Posterior cingulate gyrus (tissue), 11 donors: ENCODE data around the gene SLC2A13.

Experiments used
- DNase-seq, 10 donors: peaks; one replicate each; pipeline versions ENCODE4 v3.0.0 to v3.0.0-alpha.2; 2020 to 2021; ENCODE audit warnings: mixed read lengths in 3 of 10
- intact Hi-C: fragments of 100-400 bp; cut with DNase I; formaldehyde crosslinking; loops from one replicate; pipeline ENCODE4 v1.15.1; 2023

The SLC2A13 gene

DNA sequence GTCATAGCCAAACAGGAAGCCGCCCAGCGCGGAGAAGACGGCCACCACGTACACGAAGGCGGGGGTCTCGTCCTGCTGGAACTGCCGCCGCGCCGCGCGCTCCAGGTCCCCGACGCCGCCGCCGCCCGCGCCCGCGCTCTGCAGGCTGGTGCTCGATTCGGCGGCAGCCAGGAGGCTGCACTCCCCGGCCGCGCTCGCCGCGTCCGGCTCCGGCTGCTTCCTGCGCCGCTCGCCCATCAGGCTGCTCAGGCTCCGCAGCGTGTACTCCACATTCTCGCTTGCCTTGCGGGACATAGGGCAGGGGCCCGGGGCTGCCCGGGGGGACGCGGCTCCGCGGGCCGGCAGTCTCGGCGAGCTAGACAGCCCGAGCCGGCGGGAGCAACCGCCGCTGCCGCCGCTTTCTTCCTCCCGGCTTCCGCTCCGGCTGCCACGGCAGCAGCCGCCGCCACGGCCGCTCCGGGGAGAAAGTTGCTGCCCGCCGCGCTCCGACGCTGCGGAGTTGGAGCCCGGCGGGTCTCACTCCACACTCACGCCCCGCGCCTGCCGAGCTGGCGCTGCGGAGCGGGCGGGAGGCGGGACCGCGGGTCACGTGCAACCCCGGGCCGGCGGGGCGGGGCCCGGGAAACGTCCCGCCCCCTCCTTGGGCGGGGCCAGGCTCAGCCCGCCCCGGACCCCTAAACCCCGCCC, at the start of gene SLC2A13:
TSS of gene SLC2A13 (minus strand) at position 567 of the 687 bp plus-strand sequence. CDS start at position 294, 273 bp downstream.
- intact Hi-C loops: no loop called here
- DNase-seq: peak; percentile 66 to 97 (median 76)

DNA sequence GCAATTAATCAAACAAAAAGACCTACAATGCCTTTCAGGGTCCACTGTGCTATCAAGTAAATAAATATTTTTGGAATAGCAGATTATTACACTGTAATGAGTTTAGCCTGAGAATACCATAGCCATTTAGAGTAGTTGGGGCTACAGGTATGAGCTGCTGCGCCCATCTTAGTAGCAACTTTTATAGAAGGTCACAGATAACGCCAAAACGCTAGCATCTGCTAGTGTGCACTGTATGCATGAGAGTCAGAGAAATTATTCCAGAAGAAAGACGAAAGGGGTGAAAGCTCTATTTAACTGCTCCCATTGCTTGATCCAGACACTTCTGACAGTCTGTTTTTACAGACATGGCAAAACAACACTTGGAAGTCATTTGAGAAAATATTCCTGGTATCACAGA, 48.5 kb upstream of the SLC2A13 start:
- no peak for DNase-seq
- intact Hi-C loops: loop anchor here (5.0 kb wide), 1 partner anchor 158 kb away; no protein-coding TSS in a partner anchor

DNA sequence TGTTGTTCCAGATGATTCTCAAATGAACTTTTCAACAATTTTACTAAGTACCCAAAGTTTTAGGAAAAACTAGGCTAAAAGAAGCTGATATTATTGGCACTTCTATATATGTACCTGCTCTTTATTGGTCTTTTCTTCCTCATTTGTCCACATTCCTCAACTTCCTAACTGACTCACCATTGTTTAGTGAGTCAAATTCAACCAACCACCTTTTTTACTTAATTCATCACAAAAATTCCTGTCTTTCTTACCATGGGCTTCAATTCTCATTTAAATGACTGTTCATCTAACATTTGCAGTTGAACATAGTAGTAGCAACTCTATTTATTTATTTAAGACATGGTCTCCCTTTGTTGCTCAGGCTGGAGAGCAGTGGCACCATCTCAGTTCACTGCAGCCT, 47.6 kb upstream of the SLC2A13 start:
- intact Hi-C loops: loop anchor here (5.0 kb wide), 1 partner anchor 159 kb away; no protein-coding TSS in a partner anchor
- DNase-seq: no peak

GRCh38 chr12:40152783-40153383, 47.0 kb upstream of the SLC2A13 start:
- intact Hi-C loops: loop anchor here (5.0 kb wide), 1 partner anchor 159 kb away; no protein-coding TSS in a partner anchor
- peak in 9 of 10 donors; percentile 11 to 85 (median 45) for DNase-seq

DNA sequence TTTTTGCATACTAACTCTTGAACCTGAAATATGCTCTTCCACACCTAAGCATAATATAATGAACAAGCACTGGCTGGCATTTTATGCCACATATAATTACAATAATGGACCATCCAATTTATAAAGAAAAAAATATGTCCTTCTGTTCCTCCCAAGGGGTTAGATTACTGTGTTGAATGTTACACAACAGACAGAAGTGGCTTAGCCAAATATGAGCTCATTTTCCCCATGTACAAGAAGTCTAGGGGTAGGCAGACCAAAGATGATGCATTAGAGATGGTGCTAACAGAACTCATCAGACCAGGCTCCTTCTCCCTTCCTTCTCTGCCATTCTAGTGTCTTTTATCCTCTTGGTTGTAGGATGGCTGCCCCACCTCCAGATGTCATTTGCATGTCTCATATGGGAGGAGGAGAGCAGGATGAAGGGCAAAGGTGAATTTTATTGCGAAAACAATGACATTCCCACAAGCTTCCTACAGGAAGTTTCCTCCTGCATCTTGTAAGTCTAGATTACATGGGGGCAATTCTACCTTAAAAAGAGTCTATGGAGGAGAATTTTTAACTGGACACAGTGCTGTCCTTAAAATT, 43.9 kb upstream of the SLC2A13 start:
- no peak for DNase-seq
- intact Hi-C loops: loop anchor here (5.0 kb wide), 1 partner anchor 163 kb away; no protein-coding TSS in a partner anchor

DNA sequence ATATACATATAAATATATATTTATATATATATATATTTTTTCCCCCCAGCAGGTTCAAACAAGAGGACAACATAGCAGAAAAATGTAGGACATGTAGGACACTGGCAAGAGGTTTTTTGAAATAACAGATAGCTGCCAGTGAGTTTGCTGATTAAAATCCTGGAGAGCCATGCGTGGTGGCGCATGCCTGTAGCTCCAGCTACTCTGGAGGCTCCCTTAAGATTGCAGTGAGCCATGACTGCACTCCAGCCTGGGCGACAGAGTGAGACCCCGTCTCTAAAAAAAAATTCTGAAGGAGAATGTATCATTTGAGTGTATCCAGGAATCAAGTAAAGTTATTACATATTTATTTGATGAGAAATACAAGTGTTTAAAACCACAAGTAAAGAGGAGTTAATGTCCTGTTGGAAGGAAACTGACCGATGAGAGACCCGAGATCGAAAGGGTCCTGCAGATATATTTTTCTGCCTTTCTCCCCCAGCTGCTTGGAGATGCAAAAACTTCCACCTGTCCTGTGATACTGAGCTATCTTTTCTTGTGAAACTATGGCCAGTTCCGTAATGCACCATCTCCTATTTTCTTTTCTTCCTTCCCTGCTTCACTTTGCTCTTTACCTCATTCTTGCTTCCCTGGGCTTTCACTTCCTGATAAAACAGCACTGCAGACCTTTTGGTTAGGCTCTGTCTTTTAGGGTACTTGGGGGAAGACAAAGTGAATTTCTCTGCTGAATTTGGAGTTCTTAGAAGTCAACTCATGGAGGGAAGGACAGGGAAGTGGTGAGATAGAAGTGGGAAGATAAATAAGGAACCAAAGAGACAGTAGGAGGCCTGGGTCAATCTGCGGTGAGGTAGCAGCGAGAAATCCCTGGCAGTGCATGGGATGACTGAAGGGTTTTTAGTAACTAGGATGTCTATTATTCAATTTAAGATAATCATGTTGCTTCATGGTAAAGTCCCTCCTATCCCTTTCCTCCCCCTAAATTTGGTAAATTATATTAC, 41.2 kb upstream of the SLC2A13 start:
- intact Hi-C loops: no loop called here

GRCh38 chr12:40145896-40146295, 40.0 kb upstream of the SLC2A13 start:
- intact Hi-C loops: no loop called here
- DNase-seq: no peak

More for the DNA sequence above, 41.2 kb upstream of the SLC2A13 start:
- no peak for DNase-seq

DNA sequence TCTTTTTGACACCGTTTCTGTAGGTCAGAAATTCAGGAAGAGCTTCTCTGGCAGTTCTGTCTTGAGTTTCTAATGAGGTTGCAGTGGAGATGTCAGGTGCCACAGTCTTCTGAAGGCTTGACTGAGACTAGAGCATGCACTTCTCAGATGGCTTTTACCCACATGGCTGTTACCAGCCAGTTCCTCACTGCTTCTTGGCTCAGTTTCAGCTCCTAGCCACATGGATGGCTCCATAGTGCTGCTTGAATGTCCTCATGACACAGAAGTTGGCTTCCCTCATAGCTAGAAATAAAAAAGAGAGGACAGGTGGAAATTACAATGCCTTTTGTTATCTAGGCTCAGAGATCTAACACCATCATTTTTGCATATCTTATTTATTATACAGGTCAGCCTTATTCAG, 38.1 kb upstream of the SLC2A13 start:
- peak in 1 of 10 donors; percentile 8 for DNase-seq
- intact Hi-C loops: no loop called here

GRCh38 chr12:40142001-40142744, 36.3 kb upstream of the SLC2A13 start:
- intact Hi-C loops: no loop called here
- no peak for DNase-seq

- intact Hi-C loops: no loop called here
- DNase-seq: no peak
Observed at GRCh38 chr12:40138526-40138925, 32.6 kb upstream of the SLC2A13 start.

GRCh38 chr12:40137252-40137651, 31.4 kb upstream of the SLC2A13 start:
- no peak for DNase-seq
- intact Hi-C loops: no loop called here

DNA sequence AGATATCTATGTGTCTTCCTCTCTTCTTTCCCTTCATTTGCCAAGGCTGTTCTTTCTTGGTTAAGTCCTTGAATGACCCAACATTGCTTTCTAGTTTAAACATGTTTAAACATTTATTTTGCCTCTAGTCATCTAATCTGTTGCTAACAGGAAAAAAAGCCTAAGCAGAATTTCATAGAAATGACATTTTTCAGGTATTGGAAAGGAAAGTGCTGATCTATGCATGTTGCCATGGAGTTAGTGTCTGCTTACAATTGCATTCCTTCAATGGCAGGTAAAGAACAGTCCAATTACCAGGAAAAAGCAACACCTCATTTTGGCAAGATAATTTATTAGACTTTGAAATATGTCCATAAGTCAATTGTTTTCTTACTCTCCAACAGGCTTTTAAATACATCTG, 21.5 kb upstream of the SLC2A13 start:
- no peak for DNase-seq
- intact Hi-C loops: no loop called here

DNA sequence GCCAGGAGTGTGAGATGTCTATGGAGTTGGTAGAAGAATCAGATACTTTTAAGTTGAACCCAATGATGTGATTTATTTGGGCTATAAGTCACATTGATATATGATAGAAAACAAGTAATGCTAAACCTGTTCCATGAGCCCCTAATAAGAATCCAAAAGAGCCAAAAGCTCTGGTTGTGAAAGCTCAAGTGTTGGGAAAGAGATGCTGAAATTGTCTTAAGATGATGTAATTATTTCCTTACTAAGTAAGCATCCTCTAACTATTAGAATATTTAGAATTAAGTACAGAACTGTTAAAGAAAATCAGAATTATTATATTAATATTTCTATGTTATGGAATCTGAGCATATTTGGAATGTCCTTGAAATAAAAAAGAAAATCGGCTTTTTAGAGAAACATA, 17.6 kb upstream of the SLC2A13 start:
- intact Hi-C loops: no loop called here

DNA sequence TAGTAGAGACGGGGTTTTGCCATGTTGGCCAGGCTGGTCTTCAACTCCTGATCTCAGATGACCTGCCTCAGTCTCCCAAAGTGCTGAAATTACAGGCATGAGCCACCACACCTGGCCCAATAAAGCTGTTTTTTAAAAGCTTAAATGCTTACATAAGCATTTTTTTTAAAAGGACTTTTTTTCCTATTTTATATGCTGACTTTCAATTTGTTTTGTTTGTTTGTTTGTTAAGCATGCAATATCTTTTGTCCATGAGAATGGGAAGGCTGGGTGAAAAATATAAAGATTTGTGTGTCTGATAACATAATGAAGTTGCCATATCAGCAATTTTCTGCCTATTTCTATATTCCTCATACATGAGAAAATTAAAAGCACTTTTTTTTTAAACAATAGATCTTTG, 17.0 kb upstream of the SLC2A13 start:
- DNase-seq: no peak
- intact Hi-C loops: no loop called here

More for the DNA sequence above, 17.6 kb upstream of the SLC2A13 start:
- no peak for DNase-seq

GRCh38 chr12:40117818-40118217, 11.9 kb upstream of the SLC2A13 start:
- intact Hi-C loops: no loop called here
- DNase-seq: no peak

GRCh38 chr12:40110586-40110985, 4.7 kb upstream of the SLC2A13 start:
- intact Hi-C loops: no loop called here
- no peak for DNase-seq

- peak in 1 of 10 donors; percentile 81 for DNase-seq
- intact Hi-C loops: loop anchor here (1.0 kb wide), 2 partner anchors 97 to 343 kb away; no protein-coding TSS in a partner anchor
Observed at GRCh38 chr12:40107803-40108620, 2.1 kb upstream of the SLC2A13 start.

DNA sequence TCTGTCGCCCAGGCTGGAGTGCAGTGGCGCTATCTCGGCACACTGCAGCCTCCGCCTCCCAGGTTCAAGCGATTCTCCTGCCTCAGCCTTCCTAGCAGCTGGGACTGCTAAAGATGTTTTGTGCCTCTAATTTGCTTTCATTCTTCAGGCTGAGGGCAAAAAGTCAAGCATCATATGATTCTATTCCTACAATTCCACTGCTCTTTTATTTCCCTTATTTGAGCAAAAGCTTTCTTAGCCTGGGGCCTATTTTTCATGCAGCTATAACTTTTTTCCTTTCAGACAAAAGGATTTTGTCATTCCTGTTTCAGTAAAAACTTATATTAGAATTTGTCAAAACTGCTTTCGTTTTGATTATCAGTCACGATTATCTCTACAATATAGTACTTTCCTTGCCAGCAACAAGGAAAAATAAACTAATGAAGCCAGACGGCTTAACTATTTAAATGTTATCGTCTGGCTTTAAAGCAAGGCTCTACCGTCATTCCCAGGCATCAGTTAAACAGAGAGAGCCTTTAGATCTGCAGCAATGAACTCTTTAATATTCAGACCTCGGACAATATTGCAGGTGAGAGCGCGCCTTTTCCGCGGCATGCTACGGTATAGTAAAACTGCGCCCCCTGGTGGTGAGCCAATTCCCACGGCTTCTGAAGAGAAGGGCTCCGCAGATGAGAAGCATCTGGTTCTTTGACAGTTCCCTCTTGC, 1.4 kb upstream of the SLC2A13 start:
- peak; percentile 71 to 97 (median 90) for DNase-seq

More for the DNA sequence above, 1.4 kb upstream of the SLC2A13 start:
- intact Hi-C loops: loop anchor here (1.0 kb wide), 2 partner anchors 96 to 342 kb away; no protein-coding TSS in a partner anchor
